Hematopoietic multipotent progenitor cell treated with erythropoietin and hydrocortisone succinate and interleukin-3 and kit ligand, for 8 days (in vitro differentiated cells): ENCODE data around the gene GCAT.
"Not testable (repeated sequence)": the region's sequence is repeated elsewhere in the genome, so short reads cannot be mapped to it uniquely, and the experiment has no call there.

Experiments
- DNase-seq: peaks from one replicate; pipeline ENCODE4 v3.0.0-alpha.2; 2015

The GCAT gene

DNA sequence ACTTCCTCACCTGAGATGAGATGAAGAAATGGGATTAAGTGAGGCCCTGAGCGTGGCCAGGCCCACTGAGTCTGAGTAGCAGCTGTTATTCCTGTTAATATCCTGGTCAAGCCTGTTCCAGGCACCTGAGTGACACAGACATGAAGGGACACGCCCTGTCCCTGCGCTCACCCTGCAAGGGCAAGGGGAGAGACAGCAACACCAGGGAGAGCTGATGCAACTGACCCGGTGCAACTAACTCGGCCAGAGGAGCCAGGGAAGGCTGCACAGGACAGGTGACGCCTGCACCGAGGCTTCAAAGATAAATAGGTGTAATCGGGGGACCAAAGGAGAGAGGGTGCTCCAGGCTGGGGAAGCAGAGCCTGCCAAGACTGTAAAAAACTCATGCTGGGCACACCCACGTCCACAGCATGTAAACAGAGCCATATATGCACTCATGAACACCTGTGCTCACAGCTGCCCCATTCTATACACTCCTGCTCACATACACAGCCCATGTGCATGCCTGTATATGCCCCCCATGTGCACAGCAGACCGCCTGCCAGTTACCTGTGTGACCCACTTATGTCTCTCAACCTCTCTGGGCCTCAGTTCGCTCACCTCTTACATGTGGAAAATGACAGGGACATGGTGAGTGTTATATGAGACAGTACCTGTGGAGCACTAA, 22.8 kb upstream of the GCAT start:
- DNase-seq, result no peak

DNA sequence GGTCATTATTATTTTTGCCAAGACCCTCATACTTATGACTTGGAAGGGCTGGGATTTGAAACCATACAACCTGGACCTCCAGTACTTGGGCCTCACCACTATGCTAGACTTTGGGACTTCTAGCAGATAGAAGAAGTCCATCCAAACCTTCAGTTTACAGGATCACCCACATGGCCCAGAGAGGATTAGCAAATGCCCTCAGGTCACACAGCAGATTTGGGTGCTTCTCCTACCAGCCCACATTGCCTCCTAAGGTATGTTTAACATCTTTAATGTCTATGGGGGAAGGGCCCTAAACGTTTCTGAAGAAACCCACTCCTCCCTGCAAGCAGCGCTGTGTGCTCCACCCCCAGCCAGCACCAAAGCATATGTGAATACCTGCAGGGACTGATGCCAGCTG, 17.5 kb upstream of the GCAT start:
- DNase-seq, result no peak

DNA sequence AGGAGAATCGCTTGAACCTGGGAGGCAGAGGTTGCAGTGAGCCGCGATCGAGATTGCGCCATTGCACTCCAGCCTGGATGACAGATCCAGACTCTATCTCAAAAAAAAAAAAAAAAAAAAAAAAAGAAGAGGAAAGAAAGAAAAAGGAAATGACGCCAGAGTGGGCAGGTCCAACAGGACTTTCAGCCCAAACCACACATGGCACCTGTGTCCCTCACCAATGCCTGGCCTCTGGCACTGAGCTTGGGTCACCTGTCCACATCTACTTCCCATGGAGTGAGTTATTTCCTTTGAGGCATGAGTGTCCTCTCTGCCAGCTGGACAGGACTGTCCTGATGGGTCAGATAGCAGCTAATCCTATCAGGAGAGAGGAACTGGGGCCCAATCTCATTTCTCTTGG, 15.2 kb upstream of the GCAT start:
- no peak for DNase-seq

DNA sequence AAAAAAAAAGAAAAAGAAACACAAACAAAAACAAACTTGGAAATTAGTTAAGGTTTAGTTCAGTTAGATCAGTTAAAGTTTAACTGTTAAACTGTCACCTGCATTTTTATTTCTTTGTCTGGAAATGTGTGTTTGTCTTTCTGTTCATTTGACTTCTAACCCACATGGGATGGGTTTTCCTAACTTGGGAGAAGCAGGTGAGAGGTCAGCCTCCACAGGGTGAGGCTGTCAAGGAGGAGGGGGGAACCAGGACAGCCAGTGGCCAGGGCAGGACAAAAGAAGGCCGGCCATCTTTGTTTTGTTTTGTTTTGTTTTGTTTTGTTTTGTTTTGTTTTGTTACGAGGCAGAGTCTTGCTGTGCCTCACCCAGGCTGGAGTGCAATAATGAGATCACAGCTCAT, 13.4 kb upstream of the GCAT start:
- no peak for DNase-seq

DNA sequence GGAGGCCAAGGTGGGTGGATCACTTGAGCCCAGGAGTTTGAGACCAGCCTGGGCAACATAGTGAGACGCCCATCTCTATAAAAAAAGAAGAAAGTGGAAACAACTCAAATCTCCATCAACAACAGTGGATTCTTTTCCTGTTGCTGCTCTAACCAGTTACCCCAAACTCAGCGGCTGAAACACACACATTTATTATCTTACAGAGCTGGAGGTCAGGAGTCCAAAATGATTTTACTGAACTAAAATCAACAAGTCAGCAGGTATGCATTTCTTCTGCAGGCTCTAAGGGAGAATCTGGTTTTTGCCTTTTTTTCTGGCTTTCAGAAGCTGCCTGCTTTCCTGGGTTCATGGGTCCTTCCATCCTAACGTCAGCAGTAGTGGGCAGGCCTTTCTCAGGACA, 11.7 kb upstream of the GCAT start:
- no peak for DNase-seq

DNA sequence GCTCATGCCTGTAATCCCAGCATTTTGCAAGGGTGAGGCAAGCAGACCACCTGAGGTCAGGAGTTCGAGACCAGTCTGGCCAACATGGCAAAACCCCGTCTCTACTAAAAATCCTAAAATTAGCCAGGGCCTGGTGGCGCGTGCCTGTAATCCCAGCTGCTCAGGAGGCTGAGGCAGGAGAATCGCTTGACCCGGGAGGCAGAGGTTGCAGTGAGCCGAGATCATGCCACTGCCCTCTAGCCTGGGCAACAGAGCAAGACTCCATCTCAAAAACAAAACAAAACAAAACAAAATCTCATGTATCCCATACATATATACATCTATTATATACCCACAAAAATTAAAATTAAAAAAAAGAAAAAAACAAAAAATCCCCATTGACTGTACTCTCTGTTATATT, 10.5 kb upstream of the GCAT start:
- not testable (repeated sequence) for DNase-seq

DNA sequence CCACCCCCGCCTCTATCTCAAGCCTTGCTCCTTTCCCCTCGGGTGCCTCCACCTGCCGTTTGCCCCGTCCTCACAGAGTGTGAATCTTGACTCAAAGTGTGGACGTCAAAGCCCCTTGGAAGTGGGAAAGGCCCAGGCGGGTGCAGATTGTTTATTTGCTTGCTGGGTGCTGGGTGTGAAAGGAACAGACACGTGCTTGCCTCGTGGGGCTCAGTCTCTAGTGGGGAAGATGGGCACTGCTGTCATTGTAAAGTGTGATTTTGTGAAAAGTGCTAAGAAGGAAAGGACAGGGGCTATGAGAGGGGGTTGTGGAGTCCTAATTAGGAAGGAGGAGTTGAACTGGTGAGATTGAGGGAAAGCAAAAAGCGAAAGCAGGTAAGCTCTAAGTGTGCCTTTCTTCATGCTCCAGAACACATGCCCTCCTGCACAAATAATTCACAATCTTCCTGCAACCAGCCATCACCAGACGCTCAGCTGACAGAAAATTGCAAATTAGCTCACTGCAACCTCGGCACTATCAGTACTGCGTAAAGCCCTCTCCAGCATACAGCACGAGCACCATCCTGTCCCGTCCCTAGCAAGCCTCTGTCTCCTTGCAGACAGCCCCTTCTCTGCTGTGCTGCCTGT, 9.7 kb upstream of the GCAT start:
- no peak for DNase-seq

DNA sequence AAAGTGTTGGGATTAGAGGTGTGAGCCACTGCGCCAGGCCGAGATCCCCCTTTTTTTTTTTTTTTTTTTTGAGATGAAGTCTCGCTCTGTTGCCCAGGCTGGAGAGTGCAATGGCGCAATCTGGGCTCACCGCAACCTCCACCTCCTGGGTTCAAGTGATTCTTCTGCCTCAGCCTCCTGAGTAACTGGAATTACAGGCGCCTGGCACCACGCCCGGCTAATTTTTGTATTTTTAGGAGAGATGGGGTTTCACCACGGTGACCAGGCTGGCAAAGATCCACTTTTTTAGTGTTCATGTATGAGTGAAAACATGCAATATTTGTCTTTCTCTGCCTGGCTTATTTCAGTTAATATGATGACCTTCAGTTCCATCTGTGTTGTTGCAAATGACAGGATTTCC, 7.8 kb upstream of the GCAT start:
- not testable (repeated sequence) for DNase-seq

DNA sequence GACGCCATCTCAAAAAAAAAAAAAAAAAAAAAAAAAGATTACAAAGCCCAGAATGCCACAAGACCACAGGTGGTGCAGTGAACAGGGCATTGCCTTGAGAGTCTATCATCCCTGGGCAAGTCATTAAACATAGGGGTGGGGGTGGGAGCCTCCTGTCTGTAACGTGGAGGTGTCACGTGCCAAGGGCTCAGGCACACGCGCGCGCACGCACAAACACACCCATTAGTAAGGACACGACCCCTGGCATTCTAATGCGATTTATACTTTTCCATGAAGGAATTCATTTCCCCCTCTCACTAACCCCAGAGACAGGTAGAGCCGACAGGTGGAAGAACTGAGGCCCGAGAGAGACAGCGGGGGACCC, 5.8 kb upstream of the GCAT start:
- DNase-seq, result peak; percentile 34

DNA sequence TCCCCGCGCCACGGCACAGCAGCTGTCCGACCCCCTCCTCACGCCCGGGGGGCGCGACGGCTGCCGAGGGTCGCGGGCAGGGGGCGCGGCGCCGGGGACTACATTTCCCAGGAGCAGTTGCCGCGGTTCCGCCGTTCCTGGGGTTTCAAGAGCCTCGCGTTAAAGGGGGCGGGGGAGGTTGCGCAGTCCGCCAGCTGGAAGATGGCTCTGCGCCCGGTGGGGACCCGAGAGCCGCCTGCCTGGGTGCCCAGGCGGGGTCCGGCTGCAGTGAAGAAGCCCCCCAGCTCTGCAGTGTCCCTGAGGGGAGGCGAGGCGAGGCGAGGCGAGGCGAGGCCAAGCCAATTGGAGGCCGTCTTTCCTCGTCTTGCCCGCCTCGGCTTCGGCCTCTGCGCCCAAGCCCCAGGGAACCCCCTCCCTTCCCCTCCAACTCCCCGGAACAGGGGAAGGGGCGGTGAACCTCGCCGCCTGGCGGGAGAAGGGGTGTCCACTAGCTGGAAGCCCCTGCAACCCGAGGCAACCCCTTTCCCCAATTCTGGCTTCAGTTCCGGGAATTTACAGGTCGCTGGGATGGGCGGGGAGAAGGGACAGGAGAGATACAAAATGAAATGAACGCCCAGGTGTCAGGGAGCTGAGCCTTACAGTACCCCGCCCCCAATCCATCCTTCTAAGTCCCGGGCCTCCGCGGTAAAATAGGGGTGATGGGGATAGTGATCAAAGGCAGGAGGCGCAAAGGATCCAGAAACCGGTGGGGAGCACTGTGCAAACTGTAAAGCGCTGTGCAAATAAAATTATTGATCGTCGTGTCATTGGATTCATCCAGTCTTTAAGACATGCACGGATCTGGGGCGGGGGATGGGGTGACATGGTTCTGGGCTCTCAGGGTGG, 5.2 kb upstream of the GCAT start:
- peak; percentile 41 for DNase-seq

DNA sequence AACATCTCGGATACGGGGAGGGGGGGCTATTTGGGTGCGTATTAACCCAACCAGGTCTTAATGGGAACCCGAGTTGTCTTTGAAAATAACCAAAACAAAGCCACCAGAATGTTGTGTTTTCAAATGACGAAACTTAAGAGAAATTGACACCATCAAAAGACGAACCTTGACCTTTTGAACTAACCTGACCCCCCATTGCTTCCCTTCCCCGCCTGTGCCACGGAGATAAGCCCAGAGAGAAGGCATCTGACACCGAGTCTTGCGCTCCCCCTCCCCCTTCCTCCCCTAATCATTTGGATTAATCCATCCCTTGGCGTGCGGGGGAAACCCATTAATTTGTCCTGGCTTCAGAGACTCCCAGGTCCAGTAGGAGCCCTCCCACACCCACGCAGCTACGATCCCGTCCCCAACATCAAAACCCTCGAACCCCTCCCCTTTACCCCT, 4.5 kb upstream of the GCAT start:
- peak; percentile 92 for DNase-seq

DNA sequence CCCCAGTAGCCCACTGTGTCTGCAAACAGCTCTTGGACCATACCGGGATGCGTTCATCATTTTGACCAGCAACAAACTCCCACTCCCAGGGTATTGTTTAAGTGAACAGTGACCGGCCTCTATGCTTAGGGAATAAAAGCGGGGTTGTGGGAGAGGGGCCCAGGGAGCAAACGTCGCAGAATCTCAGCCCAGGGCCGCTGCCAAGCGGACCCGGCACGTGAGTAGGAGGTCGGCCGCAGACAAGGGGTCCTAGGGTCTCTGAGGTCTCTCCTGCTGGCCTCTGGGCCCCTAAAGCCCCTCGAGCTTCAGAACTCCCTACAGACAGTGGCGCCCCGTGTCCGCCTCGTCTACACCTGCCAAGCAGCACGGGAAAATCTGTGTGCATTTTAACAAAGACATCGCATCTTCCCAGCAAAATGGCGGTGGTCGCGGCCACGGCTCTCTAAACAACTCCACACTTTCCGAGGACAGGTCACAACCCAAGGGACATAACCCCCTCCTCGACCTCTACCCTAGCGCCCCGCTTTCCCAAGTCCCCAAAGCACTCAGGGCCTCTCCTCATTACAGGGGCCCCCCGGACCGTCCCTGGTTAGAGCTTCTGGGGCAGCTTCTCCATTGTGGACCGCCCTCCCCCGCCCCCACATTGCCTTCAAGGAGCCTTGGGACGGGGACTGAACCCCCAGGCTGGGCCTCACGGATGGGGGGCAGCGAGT, 3.9 kb upstream of the GCAT start:
- DNase-seq, result no peak

DNA sequence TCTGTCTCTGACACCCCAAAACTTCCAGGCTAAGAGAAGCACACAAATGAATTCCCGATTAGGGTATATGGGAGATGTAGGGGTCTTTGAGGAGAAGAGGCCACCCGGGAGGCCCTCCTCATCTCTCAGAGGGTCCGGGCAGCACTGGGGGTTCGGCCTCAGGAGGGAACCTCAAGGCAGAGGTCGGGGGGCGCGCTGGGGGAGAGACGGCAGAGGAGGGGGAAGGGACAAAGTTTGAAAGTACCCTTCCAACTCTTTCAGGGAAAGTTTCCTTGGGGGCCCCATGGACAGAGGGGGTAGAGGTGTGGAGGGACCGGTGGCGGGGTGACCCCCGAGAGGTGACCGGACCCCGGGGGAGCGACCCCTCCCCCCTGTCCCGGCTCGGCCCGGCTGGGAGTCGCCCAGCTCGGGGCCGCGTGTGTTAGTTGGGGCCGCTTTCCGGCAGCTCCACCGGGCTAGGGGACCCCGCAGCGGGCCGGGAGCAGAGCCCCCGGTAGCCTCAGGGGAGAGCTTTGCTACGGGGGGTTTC, 3.3 kb upstream of the GCAT start:
- no peak for DNase-seq

DNA sequence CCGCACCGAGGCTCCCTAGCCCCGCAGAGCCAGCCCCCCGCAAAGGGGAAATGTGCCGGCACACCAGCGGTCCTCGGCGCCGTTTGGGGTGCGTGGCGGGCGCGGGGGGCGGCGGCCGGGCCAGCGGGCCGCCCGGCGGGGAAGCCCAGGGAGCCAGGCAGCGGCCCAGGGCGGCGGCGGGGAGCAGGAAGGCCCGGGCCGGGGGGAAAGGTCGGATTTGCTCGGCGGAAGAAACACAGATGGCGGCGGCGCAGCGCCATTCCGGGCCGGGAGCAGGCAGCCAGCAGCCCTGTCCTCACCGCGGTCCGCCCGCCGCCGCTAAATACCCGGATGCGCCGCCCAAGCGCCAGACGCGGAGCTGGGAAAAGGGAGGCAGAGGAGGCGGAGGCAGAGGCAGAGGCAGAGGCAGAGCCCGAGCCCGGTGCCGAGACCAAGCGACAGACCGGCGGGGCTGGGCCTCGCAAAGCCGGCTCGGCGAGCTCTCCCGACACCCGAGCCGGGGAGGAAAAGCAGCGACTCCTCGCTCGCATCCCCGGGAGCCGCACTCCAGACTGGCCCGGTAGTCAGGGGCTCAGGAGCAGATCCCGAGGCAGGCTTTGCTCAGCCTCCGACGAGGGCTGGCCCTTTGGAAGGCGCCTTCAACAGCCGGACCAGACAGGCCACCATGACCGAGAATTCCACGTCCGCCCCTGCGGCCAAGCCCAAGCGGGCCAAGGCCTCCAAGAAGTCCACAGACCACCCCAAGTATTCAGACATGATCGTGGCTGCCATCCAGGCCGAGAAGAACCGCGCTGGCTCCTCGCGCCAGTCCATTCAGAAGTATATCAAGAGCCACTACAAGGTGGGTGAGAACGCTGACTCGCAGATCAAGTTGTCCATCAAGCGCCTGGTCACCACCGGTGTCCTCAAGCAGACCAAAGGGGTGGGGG, 2.6 kb upstream of the GCAT start:
- peak; percentile 79 for DNase-seq

DNA sequence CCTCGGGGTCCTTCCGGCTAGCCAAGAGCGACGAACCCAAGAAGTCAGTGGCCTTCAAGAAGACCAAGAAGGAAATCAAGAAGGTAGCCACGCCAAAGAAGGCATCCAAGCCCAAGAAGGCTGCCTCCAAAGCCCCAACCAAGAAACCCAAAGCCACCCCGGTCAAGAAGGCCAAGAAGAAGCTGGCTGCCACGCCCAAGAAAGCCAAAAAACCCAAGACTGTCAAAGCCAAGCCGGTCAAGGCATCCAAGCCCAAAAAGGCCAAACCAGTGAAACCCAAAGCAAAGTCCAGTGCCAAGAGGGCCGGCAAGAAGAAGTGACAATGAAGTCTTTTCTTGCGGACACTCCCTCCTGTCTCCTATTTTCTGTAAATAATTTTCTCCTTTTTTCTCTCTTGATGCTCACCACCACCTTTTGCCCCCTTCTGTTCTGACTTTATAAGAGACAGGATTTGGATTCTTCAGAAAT, 1.9 kb upstream of the GCAT start:
- peak; percentile 21 for DNase-seq

DNA sequence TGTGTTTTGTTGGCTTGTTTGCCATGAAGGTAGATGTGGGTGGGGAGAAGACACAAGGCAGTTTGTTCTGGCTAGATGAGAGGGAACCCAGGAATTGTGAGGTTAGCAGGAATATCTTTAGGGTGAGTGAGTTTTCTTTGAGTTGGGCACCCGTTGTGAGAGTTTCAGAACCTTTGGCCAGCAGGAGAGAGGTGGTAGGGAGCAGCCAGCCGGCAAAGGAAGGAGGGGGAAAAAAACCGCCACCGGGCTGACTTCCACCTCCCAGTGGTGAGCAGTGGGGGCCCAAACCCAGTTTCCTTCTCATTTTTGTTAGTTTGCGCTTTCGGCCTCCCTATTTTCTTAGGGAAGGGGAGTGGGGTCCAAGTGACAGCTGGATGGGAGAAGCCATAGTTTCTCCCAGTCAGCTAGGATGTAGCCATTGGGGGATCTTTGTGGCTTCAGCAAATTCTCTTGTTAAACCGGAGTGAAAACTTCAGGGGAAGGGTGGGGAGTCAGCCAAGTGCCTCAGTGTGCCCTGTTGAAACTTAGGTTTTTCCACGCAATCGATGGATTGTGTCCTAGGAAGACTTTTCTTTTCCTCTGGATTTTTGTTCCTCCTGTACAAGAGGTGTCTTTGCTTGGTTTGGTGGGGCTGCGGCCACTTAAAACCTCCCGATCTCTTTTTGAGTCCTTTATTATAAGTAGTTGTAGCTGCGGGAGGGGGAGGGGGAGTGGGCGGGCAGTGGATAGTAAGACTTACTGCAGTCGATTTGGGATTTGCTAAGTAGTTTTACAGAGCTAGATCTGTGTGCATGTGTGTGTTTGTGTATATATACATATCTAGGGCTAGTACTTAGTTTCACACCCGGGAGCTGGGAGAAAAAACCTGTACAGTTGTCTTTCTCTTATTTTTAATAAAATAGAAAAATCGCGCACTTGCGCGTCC, 1.1 kb upstream of the GCAT start:
- DNase-seq, result peak; percentile 49

DNA sequence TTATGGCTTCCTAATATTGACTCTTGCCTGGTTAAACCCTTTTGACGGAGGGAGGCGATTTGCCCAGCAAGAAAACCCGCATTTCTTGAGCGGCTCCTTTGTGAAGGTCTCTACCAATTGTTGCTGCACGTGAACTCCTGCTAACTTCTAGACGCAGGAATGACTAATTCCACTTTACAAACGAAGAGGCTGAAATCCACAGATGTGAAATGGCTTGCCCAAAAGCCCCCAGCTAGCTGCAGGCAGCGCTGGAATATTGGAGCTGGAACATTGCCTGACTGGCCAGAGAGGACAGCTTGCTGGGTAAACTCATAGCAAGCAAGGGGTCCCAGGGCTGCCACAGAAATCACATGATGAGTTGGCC, 542 bp downstream of the GCAT start:
- DNase-seq, result no peak

DNA sequence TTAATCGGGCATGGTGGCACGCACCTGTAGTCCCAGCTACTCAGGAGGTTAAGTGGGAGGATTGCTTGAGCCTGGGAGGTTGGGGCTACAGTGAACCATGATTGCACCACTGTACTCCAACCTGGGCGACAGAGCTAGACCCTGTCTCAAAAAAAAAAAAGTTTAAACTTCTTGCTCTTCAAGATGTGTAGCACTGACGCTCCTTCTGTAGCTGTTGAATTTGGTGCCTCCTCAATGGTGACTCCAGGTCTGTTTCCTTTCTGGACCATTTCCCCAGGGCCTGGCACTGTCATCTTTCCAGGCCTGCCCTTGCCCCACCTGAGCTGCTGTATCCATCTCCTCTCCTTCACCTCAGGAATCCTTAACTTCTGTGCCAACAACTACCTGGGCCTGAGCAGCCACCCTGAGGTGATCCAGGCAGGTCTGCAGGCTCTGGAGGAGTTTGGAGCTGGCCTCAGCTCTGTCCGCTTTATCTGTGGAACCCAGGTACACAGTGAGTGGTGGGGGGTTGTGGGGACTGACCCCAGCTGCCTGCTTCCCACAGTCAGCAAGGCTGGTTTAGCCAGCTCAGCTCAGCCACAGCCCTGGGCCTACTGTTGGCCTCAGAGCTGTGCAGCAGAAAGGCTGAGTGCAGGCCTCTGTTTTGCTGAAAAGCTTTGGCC, 2.1 kb downstream of the GCAT start:
- DNase-seq, result no peak

DNA sequence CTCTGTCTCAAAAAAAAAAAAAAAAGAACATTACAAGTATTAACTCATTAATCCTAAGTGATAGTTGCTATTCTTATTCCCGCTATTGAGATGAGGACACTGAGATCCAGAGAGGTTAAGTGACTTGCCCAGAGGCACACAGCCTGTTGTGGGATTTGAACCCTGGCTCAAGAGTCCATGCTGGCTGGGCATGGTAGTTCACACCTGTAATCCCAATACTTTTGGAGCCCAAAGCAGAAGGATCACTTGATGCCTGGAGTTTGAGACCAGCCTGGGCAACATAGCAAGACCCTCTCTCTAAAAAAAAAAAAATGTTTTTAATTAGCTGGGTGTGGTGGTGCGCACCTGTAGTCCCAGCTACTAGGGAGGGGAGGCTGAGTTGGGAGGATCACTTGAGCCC, 4.1 kb downstream of the GCAT start:
- DNase-seq, result no peak
